GM21619 (cell line): ENCODE results near the gene SERINC3.
"Not testable (repeated sequence)": the region's sequence is repeated elsewhere in the genome, so short reads cannot be mapped to it uniquely, and the experiment has no call there.

Experiments
- ATAC-seq: cut with Tn5 transposase; IDR thresholded peaks from one replicate; pipeline ENCODE4 v1.9.1; 2021; ENCODE audit not compliant: unreplicated experiment

SERINC3 gene

GRCh38 chr20:44521484-44522481 lies at the start of gene SERINC3:
SERINC3 (minus strand) TSS chr20:44522070; CDS start chr20:44521951, 119 bp downstream.
- peak; percentile 94 for ATAC-seq

DNA sequence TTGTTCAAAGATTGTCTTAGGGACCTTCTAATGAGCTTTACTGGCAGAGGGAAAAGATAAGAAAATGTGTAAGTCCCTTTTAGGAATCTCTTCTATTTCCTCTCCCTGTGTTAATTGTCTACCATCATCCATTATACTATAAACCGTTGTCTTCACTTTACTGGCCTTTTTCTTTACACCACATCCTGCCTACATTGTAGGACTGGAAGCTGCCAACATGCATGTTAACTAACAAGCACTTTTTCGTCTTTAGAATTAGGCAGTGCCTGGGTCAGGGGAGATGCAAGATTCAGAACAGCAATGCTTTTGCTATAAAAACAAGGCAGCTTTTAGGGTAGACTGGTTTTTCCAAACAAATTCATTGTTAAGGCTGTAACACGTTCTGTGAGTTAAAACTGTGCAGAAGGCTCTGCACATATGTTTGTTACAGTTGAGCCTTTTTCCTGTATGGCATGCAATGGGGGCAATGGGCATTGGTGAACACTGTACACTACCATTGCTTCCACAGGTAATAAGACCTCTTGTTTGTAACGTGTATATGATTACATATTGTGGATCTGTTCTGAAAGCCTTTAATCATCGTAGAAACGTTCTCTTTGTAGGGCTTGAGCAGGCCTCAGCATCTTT lies 49.6 kb upstream of the SERINC3 start:
- no peak for ATAC-seq

- no peak for ATAC-seq
These were observed 48.5 kb upstream of the SERINC3 start for GRCh38 chr20:44570367-44570766.

DNA sequence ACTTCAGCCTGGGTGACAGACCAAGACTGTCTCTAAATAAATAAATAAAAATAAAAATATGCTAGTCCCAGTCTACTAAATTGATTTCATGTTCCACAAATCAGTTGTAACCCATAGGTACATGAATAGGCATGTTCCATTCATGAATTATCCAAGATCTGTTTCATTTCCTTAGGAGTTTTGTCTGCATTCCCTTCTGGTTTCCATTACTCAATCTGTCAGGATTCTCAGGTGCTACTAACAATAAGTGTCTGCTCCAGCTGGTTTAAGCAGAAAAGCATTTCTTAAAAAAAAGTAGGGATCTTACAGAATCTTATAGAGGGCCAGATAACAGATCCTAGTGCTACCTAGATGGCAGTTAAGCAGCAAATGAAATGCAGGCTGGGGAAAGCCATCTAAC lies 44.9 kb upstream of the SERINC3 start:
- ATAC-seq: no peak

- no peak for ATAC-seq
These were observed 44.1 kb upstream of the SERINC3 start for GRCh38 chr20:44566018-44566417.

DNA sequence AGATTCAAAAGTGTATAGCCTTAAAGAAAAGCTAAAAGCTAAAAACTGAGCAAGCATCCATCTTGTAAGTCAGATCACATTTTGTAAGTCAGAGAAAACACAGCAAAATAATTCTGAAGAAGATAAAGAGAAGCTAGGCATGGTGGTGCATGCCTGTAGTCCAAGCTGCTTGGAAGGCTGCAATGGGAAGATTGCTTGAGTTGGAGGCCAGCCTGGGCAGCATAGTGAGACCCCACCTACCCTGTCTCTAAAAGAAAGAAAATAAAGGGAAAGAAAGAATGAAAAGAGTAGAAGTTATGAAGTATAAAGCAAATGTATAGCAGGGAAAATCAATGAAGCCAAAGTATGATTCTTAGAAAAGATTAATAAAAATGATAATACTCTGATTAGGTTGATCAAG lies 40.0 kb upstream of the SERINC3 start:
- ATAC-seq: no peak

DNA sequence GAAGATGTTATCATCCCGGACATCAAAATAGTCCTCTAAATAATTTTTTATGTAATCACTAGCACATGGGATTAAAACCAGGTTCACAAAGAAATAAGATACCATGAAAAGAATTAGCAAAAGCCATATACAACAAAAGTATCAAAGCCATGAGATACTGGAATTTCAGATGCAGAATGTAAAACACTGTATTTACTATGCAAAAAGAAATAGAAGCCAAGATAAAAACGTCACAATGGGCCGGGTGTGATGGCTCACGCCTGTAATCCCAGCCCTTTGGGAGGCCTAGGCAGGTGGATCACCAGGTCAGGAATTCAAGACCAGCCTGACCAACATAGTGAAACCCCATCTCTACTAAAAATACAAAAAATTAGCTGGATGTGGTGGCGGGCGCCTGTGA lies 38.9 kb upstream of the SERINC3 start:
- ATAC-seq: not testable (repeated sequence)

- ATAC-seq: no peak
These were observed 38.4 kb upstream of the SERINC3 start for GRCh38 chr20:44560229-44560628.

DNA sequence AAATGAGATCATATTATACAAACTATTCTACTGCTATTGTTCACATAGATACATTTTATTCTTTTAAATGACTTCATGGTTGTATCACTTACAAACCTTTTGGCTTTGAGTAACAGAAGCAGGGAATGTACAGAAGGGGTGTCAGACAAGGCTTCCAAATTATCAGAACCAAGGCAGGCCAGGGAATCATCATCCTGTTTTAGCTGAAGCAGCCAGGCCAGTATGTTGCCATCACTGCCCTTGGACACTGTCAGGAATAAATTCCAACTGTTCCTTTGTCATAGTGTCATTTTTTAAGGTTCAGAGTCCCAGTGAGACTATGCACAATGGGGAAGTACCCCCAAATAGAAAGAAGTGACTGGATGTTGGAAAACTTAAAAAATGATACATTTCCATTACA lies 37.4 kb upstream of the SERINC3 start:
- ATAC-seq: no peak

DNA sequence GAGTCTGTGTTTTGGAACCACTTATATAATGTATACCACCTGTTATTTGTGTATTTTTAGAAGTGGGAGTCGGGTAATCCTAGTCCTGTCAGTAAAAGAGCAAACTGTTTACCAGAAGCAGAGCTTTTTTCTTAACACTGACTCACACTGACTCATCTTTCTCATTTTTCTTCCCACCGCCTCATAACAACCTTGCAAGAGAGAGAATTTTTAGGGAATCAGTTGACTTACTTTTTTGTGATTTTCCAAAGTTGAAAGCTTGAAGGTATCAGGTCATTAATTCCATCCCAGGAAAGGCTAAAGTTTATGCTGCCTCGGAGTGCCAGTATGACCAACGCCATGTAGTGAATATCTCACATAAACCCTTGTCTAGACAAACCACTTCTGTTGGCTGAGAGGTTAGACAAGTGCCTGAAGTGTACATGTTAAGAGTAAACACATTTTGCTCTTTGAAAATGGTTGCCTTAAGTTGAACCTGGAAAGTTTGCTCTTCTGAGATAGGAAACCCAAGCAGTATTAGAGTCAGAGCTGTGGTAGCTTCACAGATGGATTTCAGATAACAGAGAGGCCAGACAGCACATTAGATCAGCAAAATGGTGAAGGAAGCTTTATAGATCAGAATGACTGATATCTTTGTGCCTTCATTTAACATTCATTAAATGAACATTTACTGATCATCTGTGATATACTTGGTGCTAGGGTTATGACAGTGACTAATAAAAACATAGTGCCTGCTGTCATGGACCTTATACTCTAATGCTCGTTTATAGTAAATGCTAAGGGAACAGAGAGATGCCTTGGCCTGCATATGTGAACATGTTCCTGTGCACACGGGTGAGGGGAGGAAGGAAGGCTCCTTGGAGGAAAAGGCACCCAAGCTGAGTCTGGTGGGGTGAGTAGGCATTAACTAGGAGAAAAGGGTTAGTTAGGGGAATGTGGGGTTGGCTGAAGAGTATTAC lies 31.4 kb upstream of the SERINC3 start:
- no peak for ATAC-seq

- ATAC-seq: no peak
These were observed 30.7 kb upstream of the SERINC3 start for GRCh38 chr20:44552568-44552949.

GRCh38 chr20:44552050-44552449 lies 30.2 kb upstream of the SERINC3 start:
- ATAC-seq: no peak

GRCh38 chr20:44549123-44549522 lies 27.3 kb upstream of the SERINC3 start:
- no peak for ATAC-seq

- ATAC-seq: no peak
These were observed 25.5 kb upstream of the SERINC3 start for GRCh38 chr20:44547419-44547818.

DNA sequence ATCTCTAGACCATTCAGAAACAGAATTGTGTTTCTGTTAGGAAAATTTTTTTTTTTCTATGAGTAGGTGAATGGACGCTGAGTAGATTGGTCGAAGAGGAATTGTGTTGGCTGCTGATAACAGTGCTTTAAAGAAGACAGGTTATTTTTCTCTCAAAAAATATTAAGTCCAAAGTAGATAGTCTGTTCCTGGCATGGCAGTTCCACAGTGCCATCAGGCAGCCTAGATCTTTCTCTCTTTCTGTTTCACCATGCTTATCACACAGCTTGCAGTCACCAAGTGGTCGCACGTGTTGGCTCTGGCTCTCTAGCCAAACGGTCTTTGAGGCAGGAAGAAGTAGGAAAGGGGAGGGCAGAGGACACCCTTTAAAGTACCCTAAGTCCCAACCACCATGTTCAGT lies 22.4 kb upstream of the SERINC3 start:
- no peak for ATAC-seq

DNA sequence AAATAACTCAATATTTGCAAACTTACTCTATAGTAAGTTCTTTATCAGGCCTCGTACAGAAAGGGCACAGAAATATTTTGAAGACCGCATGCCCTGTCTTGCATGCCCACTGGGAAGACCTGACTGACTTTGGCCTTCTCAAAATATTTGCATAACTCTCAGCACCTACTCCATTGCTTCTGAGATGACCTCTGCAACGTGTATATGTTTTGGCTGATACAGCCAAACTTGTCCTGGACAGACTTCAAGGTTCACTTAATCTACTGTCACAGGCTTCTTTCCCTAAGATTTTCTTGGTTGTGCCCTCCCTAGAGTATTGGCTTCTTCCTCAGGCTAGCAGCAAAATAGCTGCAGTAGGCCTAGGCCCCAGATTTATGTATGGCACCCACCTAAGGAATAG lies 21.5 kb upstream of the SERINC3 start:
- no peak for ATAC-seq

DNA sequence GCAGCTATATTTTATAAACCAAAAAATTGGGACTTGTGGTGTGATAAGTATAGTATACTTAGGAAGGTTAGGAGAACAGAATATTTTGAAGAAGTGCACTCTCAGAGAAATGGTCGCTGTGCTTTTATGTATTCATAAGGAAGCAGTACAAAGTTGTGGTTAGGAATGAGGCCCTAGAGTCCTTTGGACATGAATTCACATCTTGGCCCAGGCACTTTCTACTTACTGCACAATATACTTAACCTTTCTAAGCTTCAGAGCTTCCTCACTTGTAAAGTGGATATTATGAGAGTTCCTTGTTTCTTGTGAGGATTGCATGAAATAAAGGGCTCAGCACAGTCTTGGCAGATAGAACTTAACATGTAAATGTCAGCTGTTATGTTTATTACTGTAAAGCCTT lies 21.0 kb upstream of the SERINC3 start:
- ATAC-seq: no peak

DNA sequence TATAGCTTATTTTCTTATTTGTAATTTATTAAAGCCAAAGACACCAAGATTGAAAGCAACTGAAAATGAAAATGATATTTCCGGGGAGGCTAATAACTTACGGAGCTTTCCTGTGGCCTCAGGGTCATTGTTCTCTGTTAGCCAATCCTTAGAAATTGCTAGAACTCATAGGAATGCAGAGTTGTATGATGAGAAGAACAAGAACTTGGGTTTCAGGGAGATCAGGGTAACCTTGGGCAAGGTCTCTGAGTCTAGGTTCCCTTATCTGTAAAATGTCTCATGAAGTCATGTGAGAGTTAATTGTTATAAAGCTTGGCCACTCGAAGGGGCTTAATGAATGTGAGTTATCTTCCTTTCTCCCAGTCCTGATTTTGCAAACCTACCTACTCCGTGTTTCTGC lies 20.1 kb upstream of the SERINC3 start:
- ATAC-seq: no peak

- no peak for ATAC-seq
These were observed 19.0 kb upstream of the SERINC3 start for GRCh38 chr20:44540834-44541233.

- ATAC-seq: no peak
These were observed 16.1 kb upstream of the SERINC3 start for GRCh38 chr20:44537993-44538392.

DNA sequence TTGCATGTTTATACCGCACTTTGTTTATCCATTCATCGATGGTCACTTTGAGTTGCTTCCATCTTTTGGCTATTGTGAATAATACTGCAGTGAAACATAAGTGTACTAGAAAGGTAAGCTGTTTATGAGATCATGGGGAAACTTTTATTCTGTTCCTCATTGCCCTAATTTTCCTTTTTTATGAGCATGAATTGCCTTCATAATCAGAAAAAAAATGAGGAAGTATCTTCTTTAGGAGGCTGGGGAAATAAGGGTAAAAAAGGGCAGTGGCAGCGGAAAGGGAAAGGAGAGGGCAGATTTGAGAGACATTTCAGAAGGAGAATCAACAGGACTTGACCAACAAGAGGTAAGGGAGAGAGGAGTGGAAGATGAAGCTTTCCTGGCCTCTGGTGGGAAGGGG lies 14.3 kb upstream of the SERINC3 start:
- ATAC-seq: no peak
